K562 (cell line): ENCODE measurements around the gene LMLN.

Source experiments
- ATF1 ChIP-seq, 2 experiments: fragments of 450-650 bp in 1 of 2; IDR thresholded peaks; 2 replicates each; pipeline ENCODE4 v1.6.1; 2016; ENCODE audit warnings: missing compliant biosample characterization in 1 of 2, missing genetic modification characterization in 1 of 2
- ELF1 ChIP-seq: fragments of 200-800 bp; sonication (Bioruptor generic); IDR thresholded peaks from 2 replicates; pipeline ENCODE4 v1.6.1; 2016; ENCODE audit warnings: missing genetic modification characterization, missing compliant biosample characterization
- HNRNPK ChIP-seq: fragments of 200-400 bp; formaldehyde crosslinking; IDR thresholded peaks from one replicate; pipeline ENCODE4 v1.6.1; 2018; ENCODE audit warnings: mild to moderate bottlenecking, low read depth, low read length; ENCODE audit not compliant: poor library complexity, severe bottlenecking
- OTX1 ChIP-seq: fragments of 450-650 bp; formaldehyde crosslinking; IDR thresholded peaks from 2 replicates; pipeline ENCODE4 v1.4.0; 2022; ENCODE audit warnings: mild to moderate bottlenecking

DNA sequence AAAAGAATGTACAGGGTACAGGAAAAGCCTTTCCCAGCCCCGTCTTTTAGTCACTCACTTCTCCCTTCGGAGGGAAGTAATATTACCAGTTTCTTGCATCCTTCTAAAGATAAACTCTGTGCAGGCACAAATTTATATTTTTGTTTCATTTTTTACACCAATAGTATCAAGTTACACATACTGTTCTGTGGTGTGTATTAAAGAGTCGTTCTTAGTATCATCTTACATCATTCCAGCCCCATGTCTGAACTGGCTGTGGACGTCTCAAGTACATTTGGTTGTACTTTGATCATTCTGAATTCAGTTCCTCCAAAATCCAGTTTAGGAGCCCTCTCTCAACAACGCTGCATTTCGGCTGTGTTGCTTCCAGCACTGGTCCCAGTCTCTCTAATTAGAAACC is 68.7 kb downstream of the LMLN start:
- TF ChIP-seq ELF1 (tag) (no peak), HNRNPK (no peak), OTX1 (CRISPR knock-in tag) (no peak), ATF1 (CRISPR knock-in tag; IDR thresholded peaks at IDR 0.05) (no peak), ATF1 (tag; IDR thresholded peaks at IDR 0.05) (no peak)
